Loucy (cell line): Measurements from ENCODE around the gene MARF1.

Experiments used
- CTCF ChIP-seq: fragments of 200-600 bp; sonication (generic); conservative IDR thresholded peaks from 2 replicates; pipeline ENCODE4 v1.5.1; 2014; ENCODE audit warnings: mild to moderate bottlenecking, antibody characterized with exemption, low read length
- EZH2phosphoT487 ChIP-seq: fragments of 200-600 bp; IDR thresholded peaks from 2 replicates; pipeline ENCODE4 v1.6.1; 2018; ENCODE audit warnings: antibody characterized with exemption, mild to moderate bottlenecking, moderate library complexity, borderline replicate concordance

- TF ChIP-seq CTCF (no peak), EZH2phosphoT487 (no peak)
Observed at GRCh38 chr16:15578824-15579223, 64.1 kb downstream of the MARF1 start.
